ENCODE data around the gene ZBTB32. TPM values are rescaled to one million over a fixed set of nuclear protein-coding genes. Genes with fewer than 3 reads are reported as not detected.

Gene ZBTB32
- total and polyA plus RNA-seq, 12 donors = 0.03 to 0.12 TPM; not detected in 10

DNA sequence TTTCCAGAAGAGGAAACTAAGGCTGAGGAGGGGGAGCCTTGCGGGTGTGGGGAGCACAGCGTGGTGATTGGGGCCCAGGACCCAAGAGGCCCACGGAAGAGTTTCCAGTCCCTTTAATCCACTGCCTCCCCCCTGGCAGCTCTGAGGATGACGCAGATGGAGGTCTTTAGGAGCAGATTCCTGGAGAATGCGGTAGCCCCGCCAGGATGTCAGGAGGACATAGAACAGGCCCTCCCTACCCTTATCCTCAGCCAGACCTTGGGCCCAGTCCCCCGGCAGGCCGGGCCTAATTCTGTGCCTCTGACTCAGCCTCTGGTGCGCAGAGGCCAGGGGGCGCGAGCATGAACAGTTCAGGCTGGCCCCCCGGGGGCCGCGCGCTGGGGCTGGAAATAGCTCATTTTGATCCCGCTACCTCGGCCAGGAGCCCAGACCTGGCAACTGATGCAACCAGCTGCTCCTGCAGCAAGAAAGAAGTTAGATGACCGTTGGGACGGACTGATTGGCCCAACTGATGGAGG, 52.9 kb downstream of the ZBTB32 start:
- whole genome bisulfite sequencing, 2 donors = 2 to 3% methylated on average over 19 of the region's 19 CpGs
- H3K36me3 ChIP-seq = peaks cover 0 to 48% (median 18%) of the 10 kb centered on the region in 9 donors

DNA sequence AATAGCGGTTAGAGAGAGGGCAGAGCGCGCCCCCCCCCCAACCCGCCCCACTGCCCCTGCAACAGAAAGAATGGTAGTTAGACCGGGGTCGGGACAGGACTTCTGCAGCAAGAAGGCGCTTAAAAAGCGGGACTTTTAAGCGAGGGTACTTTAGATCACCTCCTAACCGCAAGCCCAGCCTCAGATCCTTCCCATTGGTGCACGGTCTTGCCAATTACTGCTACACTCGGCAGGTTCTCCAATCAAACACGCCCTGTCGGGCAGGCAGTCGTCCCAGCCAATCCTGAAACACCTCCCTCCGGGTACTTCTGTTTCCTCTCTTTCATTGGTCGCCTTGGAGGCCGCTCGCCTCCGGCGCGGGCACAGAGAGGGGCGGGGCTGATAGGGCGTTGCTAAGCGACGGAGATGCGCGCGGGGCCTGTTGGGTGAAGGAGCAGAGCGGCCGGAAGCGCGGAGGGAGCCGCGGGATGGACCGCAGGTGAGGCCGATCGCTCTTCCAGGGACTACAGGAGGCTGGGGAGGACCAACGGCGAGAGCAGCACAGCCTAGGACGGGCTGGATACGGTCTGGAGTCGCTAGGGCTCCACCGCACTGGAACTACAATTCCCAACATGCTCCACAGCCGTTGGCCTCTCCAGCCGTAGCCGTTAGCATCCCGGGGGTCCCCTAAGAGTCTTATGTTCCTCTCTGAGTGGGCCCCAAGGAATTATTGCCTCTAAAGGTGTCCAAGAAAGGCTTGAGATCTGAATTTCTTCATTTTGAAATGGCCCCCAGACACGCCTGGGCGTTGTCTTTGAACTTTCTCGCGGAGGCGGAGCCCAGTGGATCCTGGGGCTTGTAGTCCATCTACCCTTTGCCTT, 53.6 kb downstream of the ZBTB32 start, which contains the start of gene PROSER3:
PROSER3 (plus strand) TSS at position 428 of the 860 bp plus-strand sequence; CDS start at position 468, 40 bp downstream.
- H3K27me3 ChIP-seq = peaks cover 0 to 15% (median 0%) of the 10 kb centered on the region in 7 donors
- peaks cover 4 to 54% (median 37%) of the 10 kb centered on the region in 9 donors for H3K4me1 ChIP-seq
- ATAC-seq (peak; percentile 69 to 91 (median 86)), DNase-seq (peak; percentile 98 to 99)
- peaks cover 0 to 3% (median 0%) of the 10 kb centered on the region in 11 donors for H3K9me3 ChIP-seq
- peak within 1 kb of the TSS; percentile 88 to 99 (median 98) for H3K27ac ChIP-seq
- intact Hi-C loops (cut with DNase I) = loop anchor here in 3 of 10 donors (1.0 to 5.0 kb wide), 3 partner anchors 10 to 174 kb away; partner anchors contain the start of gene LIN37 (in 1 of the 3)
- H3K4me3 ChIP-seq = peak within 1 kb of the TSS; percentile 53 to 99 (median 82)
- TF ChIP-seq, protein P1, sequence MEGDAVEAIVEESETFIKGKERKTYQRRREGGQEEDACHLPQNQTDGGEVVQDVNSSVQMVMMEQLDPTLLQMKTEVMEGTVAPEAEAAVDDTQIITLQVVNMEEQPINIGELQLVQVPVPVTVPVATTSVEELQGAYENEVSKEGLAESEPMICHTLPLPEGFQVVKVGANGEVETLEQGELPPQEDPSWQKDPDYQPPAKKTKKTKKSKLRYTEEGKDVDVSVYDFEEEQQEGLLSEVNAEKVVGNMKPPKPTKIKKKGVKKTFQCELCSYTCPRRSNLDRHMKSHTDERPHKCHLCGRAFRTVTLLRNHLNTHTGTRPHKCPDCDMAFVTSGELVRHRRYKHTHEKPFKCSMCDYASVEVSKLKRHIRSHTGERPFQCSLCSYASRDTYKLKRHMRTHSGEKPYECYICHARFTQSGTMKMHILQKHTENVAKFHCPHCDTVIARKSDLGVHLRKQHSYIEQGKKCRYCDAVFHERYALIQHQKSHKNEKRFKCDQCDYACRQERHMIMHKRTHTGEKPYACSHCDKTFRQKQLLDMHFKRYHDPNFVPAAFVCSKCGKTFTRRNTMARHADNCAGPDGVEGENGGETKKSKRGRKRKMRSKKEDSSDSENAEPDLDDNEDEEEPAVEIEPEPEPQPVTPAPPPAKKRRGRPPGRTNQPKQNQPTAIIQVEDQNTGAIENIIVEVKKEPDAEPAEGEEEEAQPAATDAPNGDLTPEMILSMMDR (IDR thresholded peaks at IDR 0.05) = no peak
- peaks cover 0 to 48% (median 14%) of the 10 kb centered on the region in 9 donors for H3K36me3 ChIP-seq
- WGBS, 2 donors = 0 to 1% methylated on average over 53 of the region's 53 CpGs

More for the DNA sequence above, 52.9 kb downstream of the ZBTB32 start:
- Histone ChIP-seq H3K4me1 (peaks cover 4 to 54% (median 37%) of the 10 kb centered on the region in 9 donors), H3K9me3 (peaks cover 0 to 3% (median 0%) of the 10 kb centered on the region in 11 donors), H3K4me3 (peak overlapping the region; percentile 12 to 99 (median 82)), H3K27me3 (peaks cover 0 to 15% (median 0%) of the 10 kb centered on the region in 7 donors), H3K27ac (peak overlapping the region; percentile 88 to 99 (median 98))
- intact Hi-C loops (cut with DNase I) = loop anchor here in 2 of 10 donors (1.0 to 5.0 kb wide), 2 partner anchors 9 to 175 kb away; partner anchors contain the start of gene LIN37 (in 1 of the 2)
- ATAC-seq = peak; percentile 63 to 78 (median 72)
- peak; percentile 87 to 90 for DNase-seq
- TF ChIP-seq, protein P1 (IDR thresholded peaks at IDR 0.05) = peak in 3 of 9 donors; percentile 16 to 28 (median 19)

DNA sequence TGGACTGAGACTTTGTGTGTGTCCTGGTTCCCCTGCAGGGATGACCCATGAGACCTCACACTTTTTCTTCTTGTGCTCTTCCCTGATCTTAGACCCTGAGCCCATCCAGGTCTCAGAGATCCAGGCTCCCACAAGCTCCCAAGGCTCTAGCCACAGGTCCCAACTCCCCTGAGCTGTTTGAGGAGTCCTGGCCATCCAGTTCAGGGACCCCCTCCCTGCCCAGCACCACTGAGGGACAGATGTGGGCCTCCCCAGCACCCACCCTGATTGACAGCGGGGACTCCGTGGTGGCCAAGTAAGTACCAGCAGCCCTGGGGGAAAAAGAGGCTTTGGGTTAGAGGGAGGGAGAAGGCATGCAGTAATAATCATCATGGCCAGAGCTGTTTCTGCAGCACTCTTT, 55.3 kb downstream of the ZBTB32 start:
- 90 to 94% methylated on average over 2 of the region's 2 CpGs for WGBS, 2 donors
- intact Hi-C loops (cut with DNase I) = loop anchor here in 1 of 10 donors (5.0 kb wide), 1 partner anchor 173 kb away; no protein-coding TSS in a partner anchor
- TF ChIP-seq, protein P1 (IDR thresholded peaks at IDR 0.05) = no peak

More for the DNA sequence above, 55.3 kb downstream of the ZBTB32 start:
- Histone ChIP-seq H3K27ac (peak overlapping the region in 1 of 10 donors; percentile 28), H3K4me3 (no peak overlapping the region), H3K4me1 (peaks cover 4 to 45% (median 37%) of the 10 kb centered on the region in 9 donors), H3K36me3 (peaks cover 0 to 48% (median 0%) of the 10 kb centered on the region in 9 donors), H3K9me3 (peaks cover 0 to 3% (median 0%) of the 10 kb centered on the region in 11 donors), H3K27me3 (peaks cover 0 to 15% (median 0%) of the 10 kb centered on the region in 7 donors)
- DNase-seq (no peak), ATAC-seq (no peak)
